Lower leg skin (tissue), 4 donors: ENCODE results near the gene SRCAP. TPM values are rescaled to one million over a fixed set of nuclear protein-coding genes. Genes with fewer than 3 reads are reported as not detected.

ENCODE experiments used
- DNase-seq, 2 donors: peaks; one replicate each; pipeline ENCODE4 v3.0.0-alpha.2; 2019; ENCODE audit warnings: low spot score in 2 of 2
- H3K4me3 ChIP-seq: fragments of 200-600 bp; sonication (generic); 2 replicates; pipeline ENCODE4 v1.5.1; 2017; ENCODE audit warnings: mild to moderate bottlenecking, low read depth; ENCODE audit not compliant: poor library complexity, severe bottlenecking
- POLR2A ChIP-seq, 2 donors: fragments of 450-650 bp; IDR thresholded peaks; one replicate each; pipeline ENCODE4 v1.6.1; 2016 to 2017; ENCODE audit warnings: antibody characterized with exemption in 2 of 2, mild to moderate bottlenecking in 1 of 2, moderate library complexity in 1 of 2
- WGBS, 2 donors: methylation state at CpG; one replicate each; pipeline ENCODE4 v1.1.5; 2018; 5-methylcytosine and 5-hydroxymethylcytosine counted together
- intact Hi-C: fragments of 100-400 bp; cut with DNase I; formaldehyde crosslinking; loops from one replicate; pipeline ENCODE4 v1.15.0; 2023; ENCODE audit warnings: low total_unique reads
- total RNA-seq, 4 donors: library from RNA; depleted of rRNA; stranded (reverse); fragments of >200 nt; gene quantifications; one replicate each; pipeline ENCODE4 v1.1.0, GENCODE V29; 2016
- TF ChIP-seq, protein P1 (sequence below), 3 donors: fragments of 450-650 bp; IDR thresholded peaks; one replicate each; pipeline ENCODE4 v1.5.1; 2016; ENCODE audit warnings: antibody characterized with exemption in 3 of 3, mild to moderate bottlenecking in 3 of 3, moderate library complexity in 2 of 3

The SRCAP gene
- total RNA-seq, 4 donors from 2014 or later: 21.7 to 44.0 (median 33.7) TPM

DNA sequence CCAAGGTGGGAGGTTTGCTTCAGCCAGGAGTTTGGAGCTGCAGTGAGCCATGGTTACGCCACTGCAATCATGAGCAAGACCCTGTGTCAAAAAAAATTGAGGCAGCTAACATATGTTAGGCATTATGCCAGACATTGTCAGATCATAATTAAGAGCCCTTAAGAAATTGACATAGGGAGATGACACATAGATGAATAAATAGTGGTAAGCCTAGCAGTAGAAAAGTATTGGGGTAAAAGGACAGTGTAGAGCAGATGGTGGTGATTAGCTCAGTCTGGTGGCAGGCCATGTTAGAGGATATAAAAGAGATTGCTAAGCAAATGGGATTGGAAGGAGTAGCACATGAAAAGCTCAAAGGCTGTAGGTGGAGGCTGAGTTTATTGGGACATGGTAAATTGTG lies 22.6 kb downstream of the SRCAP start:
- TF ChIP-seq POLR2A (IDR thresholded peaks at IDR 0.05): no peak
- TF ChIP-seq, protein P1, sequence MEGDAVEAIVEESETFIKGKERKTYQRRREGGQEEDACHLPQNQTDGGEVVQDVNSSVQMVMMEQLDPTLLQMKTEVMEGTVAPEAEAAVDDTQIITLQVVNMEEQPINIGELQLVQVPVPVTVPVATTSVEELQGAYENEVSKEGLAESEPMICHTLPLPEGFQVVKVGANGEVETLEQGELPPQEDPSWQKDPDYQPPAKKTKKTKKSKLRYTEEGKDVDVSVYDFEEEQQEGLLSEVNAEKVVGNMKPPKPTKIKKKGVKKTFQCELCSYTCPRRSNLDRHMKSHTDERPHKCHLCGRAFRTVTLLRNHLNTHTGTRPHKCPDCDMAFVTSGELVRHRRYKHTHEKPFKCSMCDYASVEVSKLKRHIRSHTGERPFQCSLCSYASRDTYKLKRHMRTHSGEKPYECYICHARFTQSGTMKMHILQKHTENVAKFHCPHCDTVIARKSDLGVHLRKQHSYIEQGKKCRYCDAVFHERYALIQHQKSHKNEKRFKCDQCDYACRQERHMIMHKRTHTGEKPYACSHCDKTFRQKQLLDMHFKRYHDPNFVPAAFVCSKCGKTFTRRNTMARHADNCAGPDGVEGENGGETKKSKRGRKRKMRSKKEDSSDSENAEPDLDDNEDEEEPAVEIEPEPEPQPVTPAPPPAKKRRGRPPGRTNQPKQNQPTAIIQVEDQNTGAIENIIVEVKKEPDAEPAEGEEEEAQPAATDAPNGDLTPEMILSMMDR (IDR thresholded peaks at IDR 0.05): no peak
- intact Hi-C loops: loop anchor here (10.0 kb wide), 1 partner anchor 53 kb away; no protein-coding TSS in a partner anchor
- no peak for DNase-seq
- H3K4me3 ChIP-seq: no peak overlapping the region
- 100% methylated on average over 1 of the region's 1 CpG for WGBS, 2 donors

DNA sequence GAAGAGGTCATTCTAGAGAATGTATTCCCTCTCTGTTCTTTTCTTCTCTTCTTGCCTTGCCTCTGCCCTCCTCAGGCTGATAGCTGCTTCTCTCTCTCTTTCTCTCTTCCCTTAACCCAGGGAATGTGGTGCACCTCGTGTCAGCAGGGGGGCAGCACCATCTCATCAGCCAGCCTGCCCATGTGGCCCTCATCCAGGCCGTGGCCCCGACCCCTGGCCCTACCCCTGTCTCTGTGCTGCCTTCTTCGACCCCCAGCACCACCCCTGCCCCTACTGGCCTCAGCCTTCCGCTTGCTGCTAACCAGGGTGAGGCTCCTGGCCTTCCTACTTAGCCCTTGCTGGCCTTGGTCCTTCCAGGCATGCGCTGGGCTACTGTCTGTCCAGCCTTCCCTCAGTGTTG lies 23.5 kb downstream of the SRCAP start:
- TF ChIP-seq, protein P1 (IDR thresholded peaks at IDR 0.05): no peak
- no peak for TF ChIP-seq POLR2A (IDR thresholded peaks at IDR 0.05)
- H3K4me3 ChIP-seq: no peak overlapping the region
- DNase-seq: no peak
- WGBS, 2 donors: 70 to 82% methylated on average over 6 of the region's 6 CpGs
- intact Hi-C loops: loop anchor here (10.0 kb wide), 1 partner anchor 52 kb away; no protein-coding TSS in a partner anchor

DNA sequence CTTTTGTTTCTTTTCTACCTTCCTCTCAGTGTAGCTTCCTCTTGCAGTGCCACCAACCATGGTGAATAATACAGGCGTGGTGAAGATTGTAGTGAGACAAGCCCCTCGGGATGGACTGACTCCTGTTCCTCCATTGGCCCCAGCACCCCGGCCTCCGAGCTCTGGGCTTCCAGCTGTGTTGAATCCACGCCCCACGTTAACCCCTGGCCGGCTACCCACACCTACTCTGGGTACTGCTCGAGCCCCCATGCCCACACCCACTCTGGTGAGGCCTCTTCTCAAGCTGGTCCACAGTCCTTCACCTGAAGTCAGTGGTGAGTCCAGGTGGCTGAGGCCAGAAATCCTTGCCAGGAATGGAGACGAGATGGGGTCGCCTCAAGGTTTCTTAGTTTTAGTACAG lies 23.9 kb downstream of the SRCAP start:
- no peak for DNase-seq
- intact Hi-C loops: loop anchor here (10.0 kb wide), 1 partner anchor 52 kb away; no protein-coding TSS in a partner anchor
- no peak overlapping the region for H3K4me3 ChIP-seq
- no peak for TF ChIP-seq POLR2A (IDR thresholded peaks at IDR 0.05)
- TF ChIP-seq, protein P1 (IDR thresholded peaks at IDR 0.05): no peak
- 90 to 92% methylated on average over 10 of the region's 10 CpGs for WGBS, 2 donors

DNA sequence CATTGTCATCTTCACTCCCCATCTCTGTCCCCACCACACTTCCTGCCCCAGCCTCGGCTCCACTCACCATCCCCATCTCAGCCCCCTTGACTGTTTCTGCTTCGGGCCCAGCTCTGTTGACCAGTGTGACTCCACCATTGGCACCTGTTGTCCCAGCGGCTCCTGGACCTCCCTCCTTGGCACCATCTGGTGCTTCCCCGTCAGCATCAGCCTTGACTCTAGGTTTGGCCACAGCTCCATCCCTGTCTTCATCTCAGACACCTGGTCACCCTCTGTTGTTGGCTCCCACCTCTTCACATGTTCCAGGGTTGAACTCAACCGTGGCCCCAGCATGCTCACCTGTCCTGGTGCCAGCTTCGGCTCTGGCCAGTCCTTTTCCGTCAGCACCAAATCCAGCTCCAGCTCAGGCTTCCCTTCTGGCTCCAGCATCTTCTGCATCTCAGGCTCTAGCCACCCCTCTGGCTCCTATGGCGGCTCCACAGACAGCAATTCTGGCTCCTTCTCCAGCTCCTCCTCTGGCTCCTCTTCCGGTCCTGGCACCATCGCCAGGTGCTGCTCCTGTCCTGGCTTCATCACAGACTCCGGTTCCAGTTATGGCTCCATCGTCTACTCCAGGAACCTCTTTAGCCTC lies 24.9 kb downstream of the SRCAP start:
- H3K4me3 ChIP-seq: no peak overlapping the region
- DNase-seq: no peak
- 88 to 89% methylated on average over 12 of the region's 12 CpGs for WGBS, 2 donors
- intact Hi-C loops: loop anchor here (10.0 kb wide), 1 partner anchor 51 kb away; no protein-coding TSS in a partner anchor
- TF ChIP-seq, protein P1 (IDR thresholded peaks at IDR 0.05): no peak
- no peak for TF ChIP-seq POLR2A (IDR thresholded peaks at IDR 0.05)

DNA sequence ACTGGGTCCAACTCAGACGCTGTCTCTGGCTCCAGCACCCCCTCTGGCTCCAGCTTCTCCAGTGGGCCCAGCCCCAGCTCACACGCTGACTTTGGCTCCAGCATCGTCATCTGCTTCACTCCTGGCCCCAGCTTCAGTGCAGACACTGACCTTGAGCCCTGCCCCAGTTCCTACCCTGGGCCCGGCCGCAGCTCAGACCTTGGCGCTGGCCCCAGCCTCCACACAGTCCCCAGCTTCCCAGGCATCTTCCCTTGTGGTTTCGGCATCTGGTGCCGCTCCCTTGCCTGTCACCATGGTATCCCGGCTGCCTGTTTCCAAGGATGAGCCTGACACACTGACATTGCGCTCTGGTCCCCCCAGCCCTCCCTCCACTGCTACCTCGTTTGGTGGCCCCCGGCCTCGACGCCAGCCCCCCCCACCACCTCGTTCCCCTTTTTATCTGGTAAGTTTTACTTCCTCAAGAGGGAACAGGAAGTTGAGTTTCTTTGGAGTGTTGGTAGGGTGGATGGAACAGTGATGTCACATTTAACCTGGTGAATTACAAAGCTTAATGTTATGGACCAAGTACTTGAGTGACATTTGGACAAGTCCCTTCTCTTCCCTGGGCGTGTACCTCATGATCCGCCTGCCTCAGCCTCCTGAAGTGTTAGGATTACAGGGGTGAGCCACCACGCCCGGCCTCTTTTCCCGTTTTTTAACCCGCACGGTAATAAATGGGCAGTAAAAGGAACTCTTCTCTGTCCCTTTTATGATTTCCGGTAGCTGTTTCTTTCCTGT lies 25.9 kb downstream of the SRCAP start:
- no peak for DNase-seq
- intact Hi-C loops: loop anchor here (10.0 kb wide), 1 partner anchor 50 kb away; no protein-coding TSS in a partner anchor
- TF ChIP-seq POLR2A (IDR thresholded peaks at IDR 0.05): no peak
- TF ChIP-seq, protein P1 (IDR thresholded peaks at IDR 0.05): no peak
- 71 to 75% methylated on average over 23 of the region's 23 CpGs for WGBS, 2 donors
- H3K4me3 ChIP-seq: no peak overlapping the region
